Urothelium cell line (cell line): Measurements from ENCODE around the gene DIS3L2.

Experiments
- DNase-seq: peaks from one replicate; pipeline ENCODE4 v3.0.0; 2011; ENCODE audit warnings: low spot score, mixed read lengths
- FAIRE-seq: peaks from 2 replicates; lab custom pipeline; 2011; peaks lifted over from hg19 to GRCh38; lab: Jason Lieb, UNC

DIS3L2 gene

DNA sequence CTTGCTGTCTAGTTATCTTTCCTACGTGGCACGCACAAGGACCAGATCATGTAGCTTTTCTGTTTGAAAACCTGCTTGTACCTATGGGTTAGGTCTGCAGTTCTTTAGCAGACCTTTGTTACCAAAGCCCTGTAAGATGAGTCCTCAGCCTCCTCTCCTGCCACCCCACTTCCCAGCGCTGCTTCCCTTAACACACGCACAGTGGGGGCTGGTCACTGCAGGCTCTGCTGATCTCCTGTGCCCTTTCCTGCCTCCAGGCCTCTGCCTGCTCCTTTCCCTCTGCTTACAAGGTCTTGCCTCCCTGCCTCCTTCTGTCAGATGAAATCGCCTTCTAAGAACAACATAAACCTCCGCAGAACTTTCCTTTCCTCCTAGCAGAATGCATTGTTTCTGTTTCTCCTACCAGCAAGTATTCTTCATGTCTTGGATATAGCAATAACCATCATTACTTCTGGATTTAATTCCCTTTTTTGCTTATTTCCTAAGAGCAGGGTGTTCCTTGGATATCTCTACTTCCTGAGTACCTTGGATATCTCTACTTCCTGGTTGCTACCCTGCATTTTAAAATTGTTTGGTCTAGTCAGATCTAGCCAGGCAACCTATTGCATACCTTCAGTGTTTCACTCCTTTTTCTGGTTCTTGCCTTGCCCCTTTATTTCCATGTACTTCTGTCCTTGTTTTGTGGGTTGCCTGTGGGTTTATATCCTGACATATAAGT lies 257.4 kb downstream of the DIS3L2 start:
- no peak for DNase-seq
- FAIRE-seq: no peak

DNA sequence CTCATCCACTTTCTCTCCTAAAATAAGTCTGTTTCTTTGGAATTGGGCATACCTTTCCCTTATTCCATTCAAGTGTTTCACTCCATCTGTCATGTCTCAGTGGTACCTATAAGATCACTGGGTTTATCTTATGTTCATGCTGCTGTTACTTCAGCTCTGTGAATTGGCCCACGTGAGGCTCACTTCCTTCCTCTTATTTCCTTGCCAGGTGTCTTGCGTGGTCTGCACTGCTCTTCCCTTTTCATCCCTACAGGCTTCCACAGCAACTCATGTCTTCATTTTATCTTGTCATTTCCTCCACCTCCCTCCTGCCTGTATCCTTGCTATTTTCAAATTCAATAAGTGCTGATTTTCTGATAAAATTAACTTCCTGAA lies 258.0 kb downstream of the DIS3L2 start:
- no peak for FAIRE-seq
- no peak for DNase-seq

DNA sequence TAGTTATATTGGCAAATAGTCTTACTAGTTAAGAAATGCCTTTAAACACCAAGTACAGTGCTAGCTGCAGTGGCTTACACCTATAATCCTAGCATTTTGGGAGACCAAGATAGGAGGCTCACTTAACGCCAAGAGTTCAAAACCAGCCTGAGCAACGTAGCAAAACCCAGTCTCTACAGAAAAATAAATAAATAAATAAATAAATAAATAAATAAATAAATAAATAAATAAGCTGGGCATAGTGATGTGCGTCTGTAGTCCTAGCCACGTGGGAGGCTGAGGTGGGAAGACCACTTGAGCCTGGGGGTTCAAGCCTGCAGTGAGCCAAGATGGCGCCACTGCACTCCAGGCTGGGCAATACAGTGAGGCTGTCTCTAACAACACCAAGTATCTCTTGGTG lies 258.4 kb downstream of the DIS3L2 start:
- FAIRE-seq (no peak), DNase-seq (no peak)

DNA sequence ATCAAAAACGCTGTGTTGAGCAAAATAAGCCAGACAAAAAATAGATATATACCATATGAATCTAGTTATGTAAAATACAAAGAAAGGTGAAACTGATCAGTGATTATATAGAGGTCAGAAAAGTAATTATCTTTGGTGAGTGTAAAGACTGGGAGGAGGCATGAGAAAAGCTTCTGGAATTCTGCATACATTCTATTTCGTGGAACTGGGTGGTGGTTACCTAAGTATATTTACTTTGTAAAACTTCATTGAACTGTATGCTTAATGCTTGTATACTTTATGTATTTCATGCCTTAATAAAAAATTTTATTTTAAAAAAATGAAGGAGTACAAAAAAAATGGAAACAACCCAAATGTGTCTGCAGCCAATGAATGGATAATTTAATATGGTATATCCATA lies 263.9 kb downstream of the DIS3L2 start:
- FAIRE-seq: no peak
- no peak for DNase-seq

DNA sequence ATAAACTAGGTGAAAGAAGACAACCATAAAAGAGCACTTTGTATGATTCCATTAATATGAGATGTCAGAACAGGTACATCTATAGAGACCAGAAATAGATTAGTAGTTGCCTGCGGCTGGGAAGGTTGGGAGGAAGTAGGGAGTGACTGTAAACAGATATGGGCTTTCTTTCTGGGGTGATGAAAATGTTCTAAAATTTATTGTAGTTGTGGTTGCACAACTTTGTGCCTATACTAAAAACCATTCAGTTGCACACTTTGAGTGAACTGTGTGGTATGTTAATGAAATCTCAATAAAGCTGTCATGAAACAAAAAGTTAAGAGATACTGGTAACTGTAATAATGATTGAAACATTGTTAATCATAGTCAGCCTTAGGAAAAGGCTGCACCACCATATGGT lies 264.4 kb downstream of the DIS3L2 start:
- FAIRE-seq (no peak), DNase-seq (no peak)

DNA sequence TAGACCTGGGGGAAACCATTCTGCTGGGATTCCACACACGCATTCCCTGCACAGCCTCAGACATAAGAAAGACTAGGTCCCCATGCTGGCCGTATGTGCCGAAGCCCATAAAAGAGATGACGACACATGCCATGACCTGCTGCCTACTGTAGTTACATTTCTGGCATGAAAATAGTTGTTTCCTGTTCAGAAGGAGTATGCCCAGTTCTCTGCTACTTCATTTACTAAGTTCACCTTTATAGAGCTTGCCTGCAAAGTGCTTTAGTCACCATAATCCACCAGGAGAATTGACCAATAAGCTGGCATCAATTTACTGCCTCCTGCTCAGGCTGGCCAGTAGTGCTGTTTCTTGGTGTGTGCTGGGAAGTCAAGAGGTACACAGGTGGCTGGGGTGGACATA lies 266.8 kb downstream of the DIS3L2 start:
- FAIRE-seq: no peak
- no peak for DNase-seq

DNA sequence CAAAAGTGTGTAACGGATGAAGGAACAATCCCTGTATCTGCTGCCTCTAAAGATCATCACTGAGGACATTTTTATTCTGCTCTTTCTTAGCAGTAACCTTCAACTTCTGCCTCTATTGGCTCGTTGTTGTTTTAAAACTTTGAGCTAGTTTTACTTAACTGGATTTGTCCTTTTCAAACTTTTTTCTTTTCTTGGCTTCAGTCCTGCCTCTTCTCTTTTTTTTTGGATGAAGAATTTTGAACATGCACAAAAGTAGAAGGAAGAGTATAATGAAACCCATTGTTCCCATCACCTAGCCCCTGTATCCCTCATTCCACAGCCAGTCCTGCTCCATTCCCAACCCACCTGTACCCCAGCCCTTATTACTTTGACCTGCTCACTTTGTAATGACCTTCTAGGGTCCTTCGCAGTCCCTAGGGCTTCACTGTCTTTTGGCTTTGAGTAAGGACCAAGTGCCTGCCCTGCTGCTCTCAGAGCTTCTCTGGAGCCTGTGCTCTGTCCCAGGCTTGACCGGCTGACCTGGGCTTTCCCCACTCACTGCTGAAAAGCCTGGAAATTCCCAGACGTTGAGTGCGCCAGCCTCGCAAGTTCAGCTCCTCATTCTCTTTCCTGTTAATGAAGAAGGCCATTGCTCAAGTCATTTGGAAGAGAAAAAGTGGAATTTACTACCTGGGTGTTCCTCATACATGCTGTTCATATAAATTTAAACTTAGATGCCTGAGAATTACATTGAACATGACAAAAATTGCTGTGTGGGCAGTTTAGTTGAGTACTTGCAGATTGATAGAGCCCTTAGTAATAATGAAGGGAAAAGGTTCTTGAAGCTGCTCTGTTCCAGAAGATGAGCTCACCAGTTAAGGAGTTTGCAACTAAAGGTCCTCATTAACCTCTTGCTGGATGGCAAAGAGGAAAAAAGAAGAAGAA lies 267.7 kb downstream of the DIS3L2 start:
- DNase-seq (no peak), FAIRE-seq (no peak)

DNA sequence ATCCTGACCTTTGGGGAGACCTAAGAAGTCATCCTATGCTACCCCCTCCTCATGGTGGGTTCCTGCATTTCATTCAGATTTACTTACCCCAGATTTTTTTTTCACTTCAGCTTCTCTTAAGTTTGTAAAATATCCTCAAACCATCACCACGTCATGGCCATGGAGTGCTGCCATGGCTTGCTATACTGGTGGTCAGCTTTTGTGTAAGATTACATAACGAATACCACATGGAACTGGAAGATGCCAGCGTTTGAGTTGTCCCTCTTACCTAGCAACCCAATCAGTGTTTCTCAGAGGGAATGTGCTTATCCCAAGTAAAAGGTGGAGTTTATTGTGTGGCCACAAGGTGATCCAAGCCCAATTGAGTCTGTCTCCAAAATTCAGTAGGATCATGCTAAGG lies 268.4 kb downstream of the DIS3L2 start:
- FAIRE-seq (no peak), DNase-seq (no peak)

DNA sequence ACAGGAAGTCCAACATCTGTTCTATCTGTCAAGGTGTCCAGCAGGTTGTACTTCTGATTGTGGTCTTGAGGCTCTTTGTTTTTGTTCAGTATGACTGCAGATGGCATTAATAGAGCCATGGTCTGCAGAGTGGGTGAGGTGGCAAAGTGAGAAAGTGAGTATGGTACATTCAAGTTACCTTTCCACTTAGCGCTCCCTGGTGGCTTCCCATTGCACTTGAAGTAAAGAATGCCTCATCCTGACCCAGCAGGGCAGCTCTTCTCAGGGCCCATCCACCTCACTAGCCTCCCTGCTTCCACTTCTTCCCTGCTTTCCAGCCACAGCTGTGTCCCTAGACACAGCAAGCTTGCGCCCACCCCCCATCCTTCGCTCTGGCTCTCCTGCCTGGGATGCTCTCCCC lies 269.0 kb downstream of the DIS3L2 start:
- FAIRE-seq (no peak), DNase-seq (no peak)

DNA sequence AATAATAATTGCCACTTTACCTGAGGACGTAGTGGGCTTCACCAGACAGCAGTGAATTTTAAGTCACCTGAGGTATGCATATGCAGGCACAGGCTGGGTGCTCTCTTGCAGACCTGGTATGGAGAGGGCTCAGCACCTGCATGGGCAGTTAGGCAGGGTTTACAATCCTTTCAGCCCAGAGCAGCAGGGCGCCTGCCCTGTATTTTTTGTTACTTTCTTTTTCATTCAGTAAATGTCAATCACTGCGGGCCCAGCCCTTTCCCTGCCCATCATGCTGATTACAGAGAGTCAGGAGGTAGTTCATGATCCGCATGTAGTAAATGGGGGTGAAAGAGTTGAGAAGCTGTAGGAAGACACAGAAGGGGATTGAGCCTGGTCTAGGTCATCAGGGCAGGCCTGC lies 270.0 kb downstream of the DIS3L2 start:
- FAIRE-seq: no peak

DNA sequence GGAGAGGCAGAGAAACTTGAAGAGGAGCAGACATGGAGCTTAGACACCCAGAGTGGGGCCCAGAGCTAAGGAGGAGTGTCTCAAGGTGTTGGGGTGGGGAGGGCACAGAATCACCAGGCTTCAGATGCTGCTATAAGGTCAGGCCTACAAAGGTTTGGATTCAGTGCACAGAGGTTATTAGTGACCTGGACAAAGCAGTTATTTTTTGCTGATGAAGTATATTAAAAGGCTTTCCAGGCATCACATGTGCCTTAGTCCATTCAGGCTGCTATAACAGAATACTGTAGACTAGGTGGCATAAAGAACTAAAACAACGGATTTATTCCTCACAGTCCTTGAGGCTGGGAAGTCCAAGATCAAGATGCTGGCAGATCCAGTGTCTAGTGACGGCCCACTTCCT lies 271.4 kb downstream of the DIS3L2 start:
- no peak for DNase-seq
- FAIRE-seq: no peak

More for the DNA sequence above, 270.0 kb downstream of the DIS3L2 start:
- no peak for DNase-seq

DNA sequence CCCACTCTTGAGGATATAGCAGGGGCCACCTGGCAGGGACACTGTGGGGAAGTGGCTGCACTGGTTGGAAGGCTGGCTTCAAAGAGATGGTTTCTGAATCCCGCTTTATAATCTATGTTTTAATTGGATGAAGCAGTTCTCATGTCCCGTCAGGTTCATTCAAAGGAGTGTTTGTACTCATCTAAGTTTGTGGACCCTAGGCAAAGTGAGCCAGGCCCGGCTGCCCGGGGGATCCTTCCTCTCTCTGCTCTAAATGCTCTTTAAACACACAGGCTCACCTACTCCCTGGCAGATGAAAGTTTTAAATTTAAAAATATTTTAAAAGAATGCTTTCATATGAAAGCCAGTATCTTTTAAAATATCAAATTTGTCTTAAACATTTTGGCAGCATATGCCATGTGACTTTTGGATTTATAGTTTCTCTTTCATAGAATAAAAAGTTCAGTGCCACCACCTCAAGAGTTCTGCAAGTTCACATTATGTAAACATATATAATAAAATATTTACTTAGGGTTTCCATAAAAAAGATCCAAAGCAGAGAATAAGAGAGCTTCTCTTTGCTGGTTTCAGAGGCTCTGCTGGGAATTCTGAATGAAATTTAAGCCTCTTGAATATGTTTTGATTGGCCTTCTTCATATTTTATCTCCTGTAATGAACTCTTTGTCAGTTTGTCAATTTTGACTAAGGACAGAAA lies 273.6 kb downstream of the DIS3L2 start:
- FAIRE-seq: no peak
- no peak for DNase-seq

DNA sequence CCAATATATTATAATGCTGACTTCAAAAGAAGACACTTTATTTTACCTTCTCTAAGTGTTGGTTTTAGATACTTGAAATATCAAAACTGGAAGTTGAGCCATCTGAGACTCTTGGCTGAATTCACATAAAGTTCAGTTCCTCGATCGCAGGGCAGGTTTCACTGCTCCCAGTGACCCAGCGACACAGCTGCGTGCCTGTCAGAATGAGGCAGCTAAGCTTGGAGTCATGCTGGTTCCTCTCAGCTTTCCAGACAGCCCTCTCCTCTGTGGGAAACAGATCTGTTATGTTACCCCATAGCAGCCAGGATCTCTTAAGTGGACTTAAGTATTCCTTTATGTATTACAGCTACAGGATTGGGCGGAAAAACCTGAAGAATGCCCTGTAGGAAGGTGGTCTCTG lies 274.2 kb downstream of the DIS3L2 start:
- DNase-seq: no peak
- FAIRE-seq: no peak

DNA sequence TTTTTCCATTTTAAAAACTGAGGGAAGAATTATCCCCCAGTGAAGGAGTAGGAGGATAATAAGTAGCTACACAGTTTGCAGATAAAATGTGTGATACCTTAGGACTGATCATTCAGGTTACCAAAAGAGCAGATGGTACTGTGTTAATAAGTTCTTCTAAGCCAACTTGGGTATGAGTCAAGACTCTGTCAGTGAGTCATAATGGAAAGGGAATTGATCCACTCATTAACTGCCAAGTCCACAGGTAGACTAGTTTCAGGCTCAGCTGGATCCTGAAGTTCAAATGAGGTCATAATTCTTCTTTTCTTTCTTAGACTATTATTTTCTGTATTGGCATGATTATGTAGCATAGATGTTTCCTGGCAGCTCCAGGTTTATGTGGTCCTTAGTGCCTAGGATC lies 274.7 kb downstream of the DIS3L2 start:
- no peak for FAIRE-seq

DNA sequence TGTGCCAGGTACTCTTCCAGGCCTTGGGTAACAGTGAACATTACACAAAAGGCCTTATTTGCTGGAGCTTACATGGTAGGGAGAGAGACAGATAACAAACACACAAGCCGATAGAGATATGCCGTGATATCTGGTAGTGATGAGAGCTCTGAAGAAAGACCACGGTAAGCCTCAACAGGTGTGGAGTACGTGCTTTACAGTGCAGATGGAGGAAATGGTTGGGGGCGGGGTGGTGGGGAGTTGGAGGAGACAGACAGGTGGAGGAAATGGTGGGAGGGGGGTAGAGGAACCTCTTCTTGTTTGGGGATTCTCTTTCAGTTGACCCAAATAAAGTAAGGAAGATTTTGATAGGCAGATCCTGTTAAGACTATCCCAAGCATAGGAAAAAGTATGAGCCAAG lies 276.0 kb downstream of the DIS3L2 start:
- FAIRE-seq (no peak), DNase-seq (no peak)

More for the DNA sequence above, 274.7 kb downstream of the DIS3L2 start:
- peak; percentile 21 for DNase-seq

DNA sequence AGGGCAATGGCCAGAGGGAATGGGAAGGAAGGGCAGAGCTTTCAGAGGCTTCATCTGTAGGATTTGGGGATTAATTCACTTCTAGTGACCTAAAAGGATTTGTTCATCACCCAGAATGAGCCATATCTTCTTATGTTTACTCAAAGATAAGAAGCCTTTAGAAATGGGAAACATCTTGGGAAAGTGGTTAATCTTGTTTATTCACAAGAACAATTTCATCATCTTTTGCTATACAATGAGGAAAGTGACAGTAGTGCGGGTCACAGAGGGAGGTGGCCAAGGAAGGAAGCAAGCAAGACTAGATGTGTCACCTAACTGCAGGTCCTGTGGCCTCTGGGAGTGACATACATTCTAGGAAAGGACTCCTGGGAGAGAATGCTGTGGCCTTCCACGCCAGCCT lies 276.6 kb downstream of the DIS3L2 start:
- DNase-seq (no peak), FAIRE-seq (no peak)

DNA sequence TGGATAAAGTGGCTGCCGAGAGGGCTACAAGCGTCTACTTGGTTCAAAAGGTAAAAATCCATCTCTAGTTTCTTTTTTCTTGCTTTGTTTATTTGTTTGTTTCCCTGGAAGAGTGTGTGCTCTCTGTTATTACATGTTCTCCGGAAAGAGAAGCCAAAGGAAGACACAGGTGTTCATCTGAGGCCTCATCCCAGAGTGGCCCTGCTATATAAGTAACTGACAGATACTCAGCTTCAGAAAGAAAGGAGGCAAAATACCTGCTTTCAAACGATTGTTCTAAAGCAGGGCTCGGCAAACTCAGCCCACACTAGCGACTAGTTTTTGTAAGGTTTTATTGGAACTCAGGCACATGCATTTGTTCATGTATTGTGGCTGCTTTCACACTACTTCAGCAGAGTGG lies 277.1 kb downstream of the DIS3L2 start:
- FAIRE-seq (no peak), DNase-seq (no peak)

DNA sequence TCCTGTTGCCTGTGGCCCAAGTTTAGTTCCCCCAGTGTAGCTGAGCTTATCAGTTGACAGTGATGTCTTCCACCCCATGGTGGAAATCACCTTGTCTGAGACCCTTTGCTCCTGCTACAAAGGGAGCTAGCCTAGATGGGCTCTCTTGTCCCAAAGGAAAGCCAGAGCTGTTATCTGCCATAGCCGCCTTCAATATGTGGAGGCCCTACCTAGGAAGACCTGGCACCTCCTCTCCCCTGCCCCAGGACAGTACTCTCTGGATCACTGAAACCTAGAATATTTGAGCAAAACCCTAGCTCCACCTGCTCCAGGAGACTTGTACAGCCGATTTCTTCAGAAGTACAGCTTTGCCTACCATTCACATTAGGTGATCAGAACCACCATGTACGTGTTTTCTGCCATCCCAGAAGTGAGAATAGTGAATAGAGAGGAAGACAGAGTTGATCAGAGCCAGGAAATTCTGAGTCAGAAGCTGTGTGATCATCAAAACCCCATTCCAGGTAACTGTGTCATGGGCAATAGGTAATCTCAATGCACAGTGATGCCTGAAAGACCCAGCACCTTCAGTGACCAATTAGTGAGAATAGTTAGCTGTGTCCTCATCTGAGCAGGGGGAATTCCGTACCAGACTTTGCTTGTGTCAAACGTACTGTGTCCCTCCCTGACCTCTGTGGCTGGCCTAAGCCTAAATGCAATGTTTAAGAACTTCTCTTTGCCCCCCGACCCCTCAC lies 278.6 kb downstream of the DIS3L2 start:
- no peak for FAIRE-seq
- no peak for DNase-seq

DNA sequence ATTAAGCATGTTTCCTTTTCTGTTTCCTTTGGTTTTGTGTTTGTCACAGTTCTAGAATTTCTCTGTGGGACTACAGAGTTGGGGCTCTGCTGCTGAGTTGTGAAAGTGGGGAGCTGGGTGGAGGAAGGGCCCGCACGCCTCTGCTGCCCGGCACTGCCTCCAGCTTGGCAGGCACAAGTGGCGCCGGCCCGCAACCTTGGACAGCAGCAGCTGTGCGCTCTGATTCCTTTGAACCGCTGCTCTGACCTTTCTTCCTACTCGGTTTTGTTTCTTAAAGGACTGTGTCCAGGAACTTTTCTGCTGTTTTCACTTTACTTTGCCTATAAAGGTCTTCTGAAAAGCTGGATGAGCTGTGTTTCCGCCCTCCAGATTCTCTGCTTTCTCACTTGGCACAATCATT lies 279.4 kb downstream of the DIS3L2 start:
- DNase-seq (no peak), FAIRE-seq (no peak)

DNA sequence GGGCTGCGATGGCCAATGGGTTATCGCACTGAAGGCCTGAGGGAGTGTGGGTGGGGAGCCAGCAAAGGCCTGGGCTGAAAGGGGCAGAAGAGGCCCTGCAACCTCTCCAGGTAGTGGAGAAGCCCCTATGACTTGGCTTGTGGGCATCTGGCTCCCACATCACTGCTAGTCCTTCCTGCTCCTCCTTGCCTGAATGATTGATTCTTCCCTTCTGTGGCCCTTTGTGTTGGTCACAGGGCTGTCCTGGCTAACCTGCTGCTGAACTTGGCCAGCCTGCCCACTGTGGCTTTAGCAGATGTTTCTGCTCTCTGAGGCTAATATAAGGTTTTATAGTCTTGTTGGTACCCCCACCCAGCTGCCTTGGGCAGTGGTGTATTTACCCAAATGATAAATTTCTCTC lies 280.8 kb downstream of the DIS3L2 start:
- DNase-seq (no peak), FAIRE-seq (no peak)

DNA sequence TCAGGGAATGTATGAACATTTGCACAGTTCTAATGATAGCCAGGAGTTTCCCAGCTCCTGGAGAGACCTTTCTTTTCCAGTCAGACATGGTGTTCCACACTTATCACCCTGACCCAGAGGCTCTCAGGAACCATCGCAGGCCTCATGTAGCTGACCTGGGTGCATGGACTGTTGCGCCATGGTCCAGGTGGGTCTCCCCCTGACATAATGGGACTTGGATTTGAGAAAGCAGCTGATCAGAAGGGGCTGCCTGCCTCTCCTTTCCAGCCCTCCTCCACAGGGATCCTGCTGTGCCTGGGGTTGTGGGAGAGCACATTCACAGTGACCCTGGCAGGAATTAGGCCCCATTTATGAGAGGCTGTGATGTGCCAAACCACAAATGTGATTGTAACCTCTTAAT lies 283.6 kb downstream of the DIS3L2 start:
- FAIRE-seq (no peak), DNase-seq (no peak)
